Liver (tissue), 9 donors: ENCODE results near the gene ARHGAP6. TPM values are rescaled to one million over a fixed set of nuclear protein-coding genes. Genes with fewer than 3 reads are reported as not detected.

Experiments used
- DNase-seq: peaks from one replicate; pipeline ENCODE4 v3.0.0-alpha.2; 2017; ENCODE audit warnings: low spot score
- H3K27ac ChIP-seq, 2 donors: one replicate each; pipeline ENCODE4 v1.7.0; 2013; ENCODE audit warnings: inconsistent platforms in 2 of 2, low read length in 2 of 2, control low read depth in 1 of 2, low read depth in 1 of 2, mild to moderate bottlenecking in 1 of 2
- H3K27me3 ChIP-seq, 4 donors: one replicate each; pipeline versions ENCODE4 v1.6.1 to v1.7.0; 2013; ENCODE audit warnings: low read length in 3 of 4, inconsistent platforms in 1 of 4, mild to moderate bottlenecking in 1 of 4, moderate library complexity in 1 of 4; ENCODE audit not compliant: control insufficient read depth in 4 of 4, insufficient read depth in 4 of 4
- H3K36me3 ChIP-seq, 4 donors: one replicate each; pipeline versions ENCODE4 v1.6.1 to v1.7.0; 2013; ENCODE audit warnings: low read length in 3 of 4, mild to moderate bottlenecking in 3 of 4, low read depth in 1 of 4, moderate library complexity in 1 of 4; ENCODE audit not compliant: control insufficient read depth in 4 of 4, insufficient read depth in 3 of 4
- H3K4me1 ChIP-seq, 4 donors: one replicate each; pipeline versions ENCODE4 v1.6.1 to v1.7.0; 2013; ENCODE audit warnings: low read length in 3 of 4, mild to moderate bottlenecking in 3 of 4, moderate library complexity in 1 of 4; ENCODE audit not compliant: control insufficient read depth in 4 of 4, insufficient read depth in 4 of 4
- H3K4me3 ChIP-seq, 3 donors: one replicate each; pipeline versions ENCODE4 v1.6.1 to v1.7.0; 2013; ENCODE audit warnings: low read length in 3 of 3, control low read depth in 1 of 3, low read depth in 1 of 3, mild to moderate bottlenecking in 1 of 3
- H3K9ac ChIP-seq, 2 donors: one replicate each; pipeline ENCODE4 v1.7.0; 2013; ENCODE audit warnings: low read length in 2 of 2, mild to moderate bottlenecking in 2 of 2, moderate library complexity in 2 of 2, control low read depth in 1 of 2, low read depth in 1 of 2
- H3K9me3 ChIP-seq, 4 donors: one replicate each; pipeline versions ENCODE4 v1.6.1 to v1.7.0; 2013; ENCODE audit warnings: low read length in 3 of 4; ENCODE audit not compliant: control insufficient read depth in 4 of 4
- ATF3 ChIP-seq: IDR thresholded peaks from 2 replicates; pipeline ENCODE4 v1.6.1; 2016; ENCODE audit warnings: antibody characterized with exemption
- CTCF ChIP-seq: fragments of 150-350 bp; IDR thresholded peaks from 2 replicates; pipeline ENCODE4 v1.5.1; 2017; ENCODE audit warnings: improper control_type of control experiment, low read depth, low read length; ENCODE audit not compliant: missing input control
- EGR1 ChIP-seq, 2 donors: IDR thresholded peaks; 2 replicates each; pipeline ENCODE4 v1.6.1; 2016 to 2018; ENCODE audit warnings: antibody characterized with exemption in 2 of 2, low read depth in 2 of 2
- FOXA1 ChIP-seq: IDR thresholded peaks from 2 replicates; pipeline ENCODE4 v1.6.1; 2016; ENCODE audit warnings: antibody characterized with exemption
- FOXA2 ChIP-seq: IDR thresholded peaks from 2 replicates; pipeline ENCODE4 v1.6.1; 2016; ENCODE audit warnings: antibody characterized with exemption
- GABPA ChIP-seq, 2 donors: IDR thresholded peaks in 1 of 2; conservative IDR thresholded peaks in 1 of 2; 2 replicates each; pipeline ENCODE4 v1.6.1; 2016; ENCODE audit warnings: antibody characterized with exemption in 2 of 2, mild to moderate bottlenecking in 1 of 2, moderate library complexity in 1 of 2
- HNF4A ChIP-seq, 2 donors: conservative IDR thresholded peaks; 2 replicates each; pipeline ENCODE4 v1.6.1; 2016; ENCODE audit warnings: antibody characterized with exemption in 2 of 2, mild to moderate bottlenecking in 2 of 2
- HNF4G ChIP-seq: IDR thresholded peaks from 2 replicates; pipeline ENCODE4 v1.6.1; 2016; ENCODE audit warnings: antibody characterized with exemption
- JUND ChIP-seq, 2 donors: IDR thresholded peaks; 2 replicates each; pipeline ENCODE4 v1.6.1; 2016; ENCODE audit warnings: antibody characterized with exemption in 2 of 2
- NR2F2 ChIP-seq: IDR thresholded peaks from 2 replicates; pipeline ENCODE4 v1.6.1; 2016; ENCODE audit warnings: antibody characterized with exemption
- RAD21 ChIP-seq, 2 donors: IDR thresholded peaks; 2 replicates each; pipeline ENCODE4 v1.6.1; 2016; ENCODE audit warnings: antibody characterized with exemption in 2 of 2, mild to moderate bottlenecking in 2 of 2
- REST ChIP-seq: IDR thresholded peaks from 2 replicates; pipeline ENCODE4 v1.6.1; 2016; ENCODE audit warnings: antibody characterized with exemption, mild to moderate bottlenecking
- RXRA ChIP-seq, 2 donors: IDR thresholded peaks; 2 replicates each; pipeline ENCODE4 v1.6.1; 2017 to 2018; ENCODE audit warnings: antibody characterized with exemption in 2 of 2, mild to moderate bottlenecking in 1 of 2
- SP1 ChIP-seq: IDR thresholded peaks from 2 replicates; pipeline ENCODE4 v1.6.1; 2018; ENCODE audit warnings: antibody characterized with exemption, mild to moderate bottlenecking
- TAF1 ChIP-seq: conservative IDR thresholded peaks from 2 replicates; pipeline ENCODE4 v1.6.1; 2016; ENCODE audit warnings: antibody characterized with exemption, mild to moderate bottlenecking
- YY1 ChIP-seq: IDR thresholded peaks from 2 replicates; pipeline ENCODE4 v1.6.1; 2016; ENCODE audit warnings: antibody characterized with exemption, mild to moderate bottlenecking
- ZBTB33 ChIP-seq: IDR thresholded peaks from 2 replicates; pipeline ENCODE4 v1.6.1; 2016; ENCODE audit warnings: antibody characterized with exemption
- WGBS: extraction: QIAGEN DNeasy Blood & Tissue Kit; methylation state at CpG from one replicate; pipeline ENCODE4 v1.1.7; 2013; 5-methylcytosine and 5-hydroxymethylcytosine counted together
- polyA plus RNA-seq, 2 donors: library from polyadenylated mRNA; stranded (reverse) in 1 of 2; unstranded in 1 of 2; fragments of 200-250 nt in 1 of 2; fragments of >200 nt in 1 of 2; fragmentation: Nextera tagmentation in 1 of 2; extraction: Ambion mirVana in 1 of 2; gene quantifications; one replicate each; pipeline versions ENCODE4 v1.2.1 to v1.2.3, GENCODE V29; 2013 to 2015
- total RNA-seq, 2 donors: library from RNA; depleted of rRNA; stranded (reverse); fragments of >200 nt; gene quantifications; one replicate each; pipeline ENCODE4 v1.2.3, GENCODE V29; 2014
- donor health status: healthy.
- donor health status: healthy.
- donor health status: healthy.
- donor health status: healthy.
- donor health status: healthy.

ARHGAP6 gene
- total and polyA plus RNA-seq, 4 donors = 0.10 to 2.2 (median 0.65) TPM

- TF ChIP-seq ZBTB33 (no peak), EGR1 (IDR thresholded peaks at IDR 0.05; ENCODE audit: low read depth in 2 of 2) (no peak)
These were observed 331.6 kb downstream of the ARHGAP6 start (continued) for GRCh38 chrX:11334165-11334564.

- H3K4me1 ChIP-seq = peaks cover 0 to 5% (median 1%) of the 10 kb centered on the region in 4 donors
- peaks cover 0 to 2% (median 0%) of the 10 kb centered on the region in 4 donors for H3K36me3 ChIP-seq
- peak overlapping the region in 1 of 2 donors; percentile 33 for H3K27ac ChIP-seq
- no peak overlapping the region for H3K9ac ChIP-seq
- H3K9me3 ChIP-seq = no peaks in the 10 kb centered on the region
- no peak overlapping the region for H3K4me3 ChIP-seq
- DNase-seq = no peak
- TF ChIP-seq CTCF (no peak), YY1 (peak; percentile 54), HNF4G (peak; percentile 30), HNF4A (conservative IDR thresholded peaks at IDR 0.05) (peak; percentile 83 to 90), SP1 (peak; percentile 50), JUND (IDR thresholded peaks at IDR 0.05) (no peak), GABPA (IDR thresholded peaks at IDR 0.05 in 1 of 2, conservative IDR thresholded peaks at IDR 0.05 in 1 of 2) (no peak), ATF3 (no peak), FOXA2 (no peak), RXRA (IDR thresholded peaks at IDR 0.05) (peak in 1 of 2 donors; percentile 22), RAD21 (IDR thresholded peaks at IDR 0.05) (no peak), NR2F2 (no peak), ZBTB33 (no peak)
- H3K27me3 ChIP-seq = peaks cover 0 to 2% (median 0%) of the 10 kb centered on the region in 4 donors
- 59% methylated on average over 2 of the region's 2 CpGs for WGBS
These were observed 333.9 kb downstream of the ARHGAP6 start for GRCh38 chrX:11331788-11332187.

GRCh38 chrX:11329021-11329420, 336.7 kb downstream of the ARHGAP6 start:
- peaks cover 0 to 5% (median 1%) of the 10 kb centered on the region in 4 donors for H3K4me1 ChIP-seq
- TF ChIP-seq HNF4A (conservative IDR thresholded peaks at IDR 0.05) (no peak), REST (no peak), TAF1 (no peak), RXRA (IDR thresholded peaks at IDR 0.05) (no peak), GABPA (IDR thresholded peaks at IDR 0.05 in 1 of 2, conservative IDR thresholded peaks at IDR 0.05 in 1 of 2) (no peak), HNF4G (no peak), ATF3 (no peak), YY1 (no peak), NR2F2 (no peak), SP1 (no peak), FOXA2 (no peak), EGR1 (IDR thresholded peaks at IDR 0.05; ENCODE audit: low read depth in 2 of 2) (no peak), JUND (IDR thresholded peaks at IDR 0.05) (no peak), RAD21 (IDR thresholded peaks at IDR 0.05) (no peak), FOXA1 (no peak)
- no peak overlapping the region for H3K9ac ChIP-seq
- no peak for DNase-seq
- no peaks in the 10 kb centered on the region for H3K9me3 ChIP-seq
- H3K4me3 ChIP-seq = no peak overlapping the region
- H3K27ac ChIP-seq = no peak overlapping the region
- H3K27me3 ChIP-seq = no peaks in the 10 kb centered on the region
- WGBS = 79% methylated on average over 5 of the region's 5 CpGs
- H3K36me3 ChIP-seq = peaks cover 0 to 2% (median 0%) of the 10 kb centered on the region in 4 donors
